ENCODE results near the gene VASN.

VASN gene

GRCh38 chr16:4361033-4361943 is 10.4 kb upstream of the VASN start:
- Mint-ChIP-seq H3K27ac (no peak overlapping the region), H3K9me3 (no peaks in the 10 kb centered on the region), H3K4me3 (no peak overlapping the region), H3K36me3 (ENCODE audit: low read depth) (no peaks in the 10 kb centered on the region), H3K27me3 (ENCODE audit: low read depth, poor library complexity) (peaks cover 5% of the 10 kb centered on the region), H3K4me1 (peaks cover 11% of the 10 kb centered on the region)
- TF ChIP-seq, protein P1, sequence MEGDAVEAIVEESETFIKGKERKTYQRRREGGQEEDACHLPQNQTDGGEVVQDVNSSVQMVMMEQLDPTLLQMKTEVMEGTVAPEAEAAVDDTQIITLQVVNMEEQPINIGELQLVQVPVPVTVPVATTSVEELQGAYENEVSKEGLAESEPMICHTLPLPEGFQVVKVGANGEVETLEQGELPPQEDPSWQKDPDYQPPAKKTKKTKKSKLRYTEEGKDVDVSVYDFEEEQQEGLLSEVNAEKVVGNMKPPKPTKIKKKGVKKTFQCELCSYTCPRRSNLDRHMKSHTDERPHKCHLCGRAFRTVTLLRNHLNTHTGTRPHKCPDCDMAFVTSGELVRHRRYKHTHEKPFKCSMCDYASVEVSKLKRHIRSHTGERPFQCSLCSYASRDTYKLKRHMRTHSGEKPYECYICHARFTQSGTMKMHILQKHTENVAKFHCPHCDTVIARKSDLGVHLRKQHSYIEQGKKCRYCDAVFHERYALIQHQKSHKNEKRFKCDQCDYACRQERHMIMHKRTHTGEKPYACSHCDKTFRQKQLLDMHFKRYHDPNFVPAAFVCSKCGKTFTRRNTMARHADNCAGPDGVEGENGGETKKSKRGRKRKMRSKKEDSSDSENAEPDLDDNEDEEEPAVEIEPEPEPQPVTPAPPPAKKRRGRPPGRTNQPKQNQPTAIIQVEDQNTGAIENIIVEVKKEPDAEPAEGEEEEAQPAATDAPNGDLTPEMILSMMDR (IDR thresholded peaks at IDR 0.05), result no peak
- DNase-seq, result no peak

DNA sequence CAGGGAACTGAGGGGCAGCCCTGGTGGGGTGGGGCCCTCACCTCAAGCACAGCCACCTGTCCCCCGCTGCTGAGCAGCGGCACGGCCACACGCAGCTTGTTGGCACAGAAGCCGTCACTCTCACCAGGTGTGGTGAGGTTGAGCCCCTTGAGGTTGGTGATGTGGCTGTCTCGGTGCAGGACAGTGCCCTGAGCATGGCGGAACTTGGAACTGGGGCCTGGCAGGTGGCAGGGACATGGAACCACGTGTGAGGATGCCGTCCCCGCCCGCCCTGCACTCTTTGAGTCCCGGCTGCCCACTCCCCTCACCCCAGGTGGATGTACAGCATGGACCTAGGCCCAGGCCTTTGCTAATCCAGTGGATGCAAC is 9.7 kb upstream of the VASN start:
- Mint-ChIP-seq H3K9me3 (no peaks in the 10 kb centered on the region), H3K27ac (no peak overlapping the region), H3K4me3 (no peak overlapping the region), H3K4me1 (peaks cover 11% of the 10 kb centered on the region), H3K36me3 (ENCODE audit: low read depth) (no peaks in the 10 kb centered on the region), H3K27me3 (ENCODE audit: low read depth, poor library complexity) (peaks cover 5% of the 10 kb centered on the region)
- DNase-seq, result no peak
- TF ChIP-seq, protein P1 (IDR thresholded peaks at IDR 0.05), result no peak

DNA sequence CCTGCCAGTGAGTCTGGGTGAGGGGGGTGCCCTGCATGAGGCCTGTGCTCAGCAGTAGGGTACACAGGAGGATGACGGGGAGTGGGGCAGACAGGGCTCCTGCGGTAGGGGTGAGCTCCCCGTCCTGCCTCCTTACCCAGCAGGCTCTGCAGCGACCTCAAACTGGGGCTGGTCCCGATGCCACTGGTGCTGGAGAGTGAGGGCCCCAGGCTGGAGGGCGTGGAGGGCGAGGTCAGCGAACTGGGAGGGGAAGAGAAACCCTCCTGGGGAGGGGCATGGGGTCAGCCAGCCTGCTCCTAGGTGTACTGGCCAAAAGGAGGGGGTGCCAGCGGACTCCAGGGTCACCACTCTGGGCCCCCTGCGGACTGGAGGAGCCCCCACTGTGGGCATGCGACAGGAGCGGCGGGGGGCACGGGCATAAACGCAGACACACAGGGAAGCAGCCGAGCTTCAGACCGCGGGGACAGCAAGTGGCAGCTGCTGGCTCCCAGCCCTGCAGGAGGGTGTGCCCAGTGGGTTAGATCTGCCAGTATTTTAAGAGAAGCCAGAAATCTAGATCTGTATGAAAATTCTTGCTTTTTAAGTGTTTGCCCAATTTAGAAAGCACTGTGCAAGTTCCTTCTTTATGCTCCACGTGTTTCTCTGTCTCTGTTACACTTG is 9.0 kb upstream of the VASN start:
- TF ChIP-seq, protein P1 (IDR thresholded peaks at IDR 0.05), result no peak
- no peak overlapping the region for H3K27ac Mint-ChIP-seq
- no peak for DNase-seq
- H3K27me3 Mint-ChIP-seq (ENCODE audit: low read depth, poor library complexity), result peaks cover 5% of the 10 kb centered on the region
- H3K4me1 Mint-ChIP-seq, result peaks cover 16% of the 10 kb centered on the region
- no peaks in the 10 kb centered on the region for H3K36me3 Mint-ChIP-seq (ENCODE audit: low read depth)
- no peak overlapping the region for H3K4me3 Mint-ChIP-seq
- H3K9me3 Mint-ChIP-seq, result no peaks in the 10 kb centered on the region

DNA sequence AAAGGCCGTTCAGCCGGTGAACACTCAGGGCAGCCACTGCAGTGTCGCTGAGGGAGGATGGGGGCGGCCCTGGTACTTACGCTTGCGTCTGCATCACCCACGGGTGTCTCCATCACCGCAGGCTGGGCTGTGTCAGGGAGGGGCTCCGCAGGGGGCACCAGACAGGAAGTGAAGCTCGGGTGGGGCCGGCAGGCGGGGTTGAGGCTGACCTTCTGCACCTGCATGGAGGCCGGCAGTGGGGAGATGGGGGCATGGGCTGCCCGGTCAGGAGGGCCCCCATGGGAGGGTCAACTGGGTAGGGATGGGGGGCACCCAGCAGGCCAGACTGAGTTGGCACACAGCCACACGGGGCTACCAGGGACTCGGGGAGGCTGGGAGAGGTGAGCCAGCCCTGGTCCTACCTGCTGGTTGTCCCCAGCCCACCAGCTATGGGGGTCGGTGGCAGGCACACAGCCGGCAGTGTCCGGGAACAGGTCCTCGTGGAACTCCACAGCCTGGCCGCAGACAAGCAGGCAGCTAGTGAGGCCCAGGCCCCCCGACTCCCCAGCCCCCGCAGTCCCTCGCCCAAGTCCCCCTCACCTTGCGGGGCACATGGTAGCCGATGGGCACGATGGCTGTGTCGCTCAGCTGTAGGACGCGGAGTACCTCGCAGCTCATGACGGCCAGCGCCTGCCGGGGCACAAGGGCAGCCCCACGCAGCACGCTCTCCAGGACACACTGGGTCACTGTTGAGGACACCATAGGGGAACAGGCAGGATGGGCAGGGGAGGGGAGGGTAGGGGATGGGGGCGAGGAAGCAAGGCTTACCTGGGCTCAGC is 7.2 kb upstream of the VASN start:
- H3K9me3 Mint-ChIP-seq, result no peaks in the 10 kb centered on the region
- no peak overlapping the region for H3K27ac Mint-ChIP-seq
- TF ChIP-seq, protein P1 (IDR thresholded peaks at IDR 0.05), result no peak
- H3K27me3 Mint-ChIP-seq (ENCODE audit: low read depth, poor library complexity), result no peaks in the 10 kb centered on the region
- H3K36me3 Mint-ChIP-seq (ENCODE audit: low read depth), result no peaks in the 10 kb centered on the region
- peaks cover 20% of the 10 kb centered on the region for H3K4me1 Mint-ChIP-seq
- DNase-seq, result no peak
- no peak overlapping the region for H3K4me3 Mint-ChIP-seq

GRCh38 chr16:4365014-4365406 is 6.6 kb upstream of the VASN start:
- DNase-seq, result no peak
- TF ChIP-seq, protein P1 (IDR thresholded peaks at IDR 0.05), result no peak
- Mint-ChIP-seq H3K4me1 (peaks cover 25% of the 10 kb centered on the region), H3K4me3 (no peak overlapping the region), H3K27ac (no peak overlapping the region), H3K36me3 (ENCODE audit: low read depth) (no peaks in the 10 kb centered on the region), H3K9me3 (no peaks in the 10 kb centered on the region), H3K27me3 (ENCODE audit: low read depth, poor library complexity) (no peaks in the 10 kb centered on the region)

Measured in nephron progenitor cell (in vitro differentiated cells).